Loucy (cell line): ENCODE data around the gene GPR78.

Experiments used
- EZH2phosphoT487 ChIP-seq: fragments of 200-600 bp; IDR thresholded peaks from 2 replicates; pipeline ENCODE4 v1.6.1; 2018; ENCODE audit warnings: antibody characterized with exemption, mild to moderate bottlenecking, moderate library complexity, borderline replicate concordance
- TF ChIP-seq, protein P1 (sequence below): fragments of 200-600 bp; sonication (generic); conservative IDR thresholded peaks from 2 replicates; pipeline ENCODE4 v1.5.1; 2014; ENCODE audit warnings: mild to moderate bottlenecking, antibody characterized with exemption, low read length

- TF ChIP-seq, protein P1, sequence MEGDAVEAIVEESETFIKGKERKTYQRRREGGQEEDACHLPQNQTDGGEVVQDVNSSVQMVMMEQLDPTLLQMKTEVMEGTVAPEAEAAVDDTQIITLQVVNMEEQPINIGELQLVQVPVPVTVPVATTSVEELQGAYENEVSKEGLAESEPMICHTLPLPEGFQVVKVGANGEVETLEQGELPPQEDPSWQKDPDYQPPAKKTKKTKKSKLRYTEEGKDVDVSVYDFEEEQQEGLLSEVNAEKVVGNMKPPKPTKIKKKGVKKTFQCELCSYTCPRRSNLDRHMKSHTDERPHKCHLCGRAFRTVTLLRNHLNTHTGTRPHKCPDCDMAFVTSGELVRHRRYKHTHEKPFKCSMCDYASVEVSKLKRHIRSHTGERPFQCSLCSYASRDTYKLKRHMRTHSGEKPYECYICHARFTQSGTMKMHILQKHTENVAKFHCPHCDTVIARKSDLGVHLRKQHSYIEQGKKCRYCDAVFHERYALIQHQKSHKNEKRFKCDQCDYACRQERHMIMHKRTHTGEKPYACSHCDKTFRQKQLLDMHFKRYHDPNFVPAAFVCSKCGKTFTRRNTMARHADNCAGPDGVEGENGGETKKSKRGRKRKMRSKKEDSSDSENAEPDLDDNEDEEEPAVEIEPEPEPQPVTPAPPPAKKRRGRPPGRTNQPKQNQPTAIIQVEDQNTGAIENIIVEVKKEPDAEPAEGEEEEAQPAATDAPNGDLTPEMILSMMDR: no peak
- no peak for TF ChIP-seq EZH2phosphoT487
These were observed 47.9 kb upstream of the GPR78 start for GRCh38 chr4:8532245-8532781.
